ENCODE results near the gene ZNF814. TPM values are rescaled to one million over a fixed set of nuclear protein-coding genes. Genes with fewer than 3 reads are reported as not detected.
"Not testable (repeated sequence)": the region's sequence is repeated elsewhere in the genome, so short reads cannot be mapped to it uniquely, and the experiment has no call there.

The ZNF814 gene
- total and polyA plus RNA-seq, 4 experiments from 2014 or later = 9.3 to 35.3 (median 26.2) TPM

DNA sequence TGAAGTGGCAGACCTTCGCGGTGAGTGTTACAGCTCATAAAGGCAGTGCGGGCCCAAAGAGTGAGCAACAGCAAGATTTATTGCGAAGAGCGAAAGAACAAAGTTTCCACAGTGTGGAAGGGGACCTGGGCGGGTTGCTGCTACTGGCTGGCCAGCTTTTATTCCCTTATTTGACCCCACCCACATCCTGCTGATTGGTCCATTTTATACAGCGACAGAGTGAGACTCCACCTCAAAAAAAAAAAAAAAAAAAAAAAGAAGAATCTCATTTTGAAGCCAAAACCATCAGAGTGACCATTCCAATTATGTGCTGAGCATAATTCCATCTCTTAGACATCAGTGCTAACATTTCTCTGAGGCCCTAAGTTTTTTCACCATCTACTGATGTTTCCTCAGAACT is 72.2 kb downstream of the ZNF814 start:
- H3K4me3 Mint-ChIP-seq = peak overlapping the region in 1 of 8 donors; percentile 20
- Histone ChIP-seq H3K27me3 (ENCODE audit: insufficient read depth, low read length) (no peaks in the 10 kb centered on the region), H3K36me3 (ENCODE audit: insufficient read depth, low read length) (no peaks in the 10 kb centered on the region), H3K9me3 (ENCODE audit: control insufficient read depth in 1 of 2, low read length in 2 of 2) (no peaks in the 10 kb centered on the region), H3K4me1 (ENCODE audit: insufficient read depth, low read length) (peaks cover 39% of the 10 kb centered on the region), H3K4me3 (ENCODE audit: low read length in 2 of 2) (no peak overlapping the region), H3K27ac (ENCODE audit: low read depth, low read length) (no peak overlapping the region)
- H3K4me1 Mint-ChIP-seq = peaks cover 47 to 75% (median 57%) of the 10 kb centered on the region in 4 donors
- H3K9me3 Mint-ChIP-seq = no peaks in the 10 kb centered on the region
- no peaks in the 10 kb centered on the region for H3K27me3 Mint-ChIP-seq
- H3K27ac Mint-ChIP-seq = peak overlapping the region in 2 of 7 donors; percentile 10 to 12
- no peak for DNase-seq
- ChIA-PET CTCF (ENCODE audit: partially characterized antibody) (no interaction called here), POLR2A (ENCODE audit: partially characterized antibody) (no interaction called here)
- intact Hi-C loops (cut with micrococcal nuclease) = loop anchor here (5.0 kb wide), 1 partner anchor 89 kb away; the partner anchor contains the start of gene ZNF671
- H3K36me3 Mint-ChIP-seq = peaks cover 4 to 29% of the 10 kb centered on the region in 2 donors

DNA sequence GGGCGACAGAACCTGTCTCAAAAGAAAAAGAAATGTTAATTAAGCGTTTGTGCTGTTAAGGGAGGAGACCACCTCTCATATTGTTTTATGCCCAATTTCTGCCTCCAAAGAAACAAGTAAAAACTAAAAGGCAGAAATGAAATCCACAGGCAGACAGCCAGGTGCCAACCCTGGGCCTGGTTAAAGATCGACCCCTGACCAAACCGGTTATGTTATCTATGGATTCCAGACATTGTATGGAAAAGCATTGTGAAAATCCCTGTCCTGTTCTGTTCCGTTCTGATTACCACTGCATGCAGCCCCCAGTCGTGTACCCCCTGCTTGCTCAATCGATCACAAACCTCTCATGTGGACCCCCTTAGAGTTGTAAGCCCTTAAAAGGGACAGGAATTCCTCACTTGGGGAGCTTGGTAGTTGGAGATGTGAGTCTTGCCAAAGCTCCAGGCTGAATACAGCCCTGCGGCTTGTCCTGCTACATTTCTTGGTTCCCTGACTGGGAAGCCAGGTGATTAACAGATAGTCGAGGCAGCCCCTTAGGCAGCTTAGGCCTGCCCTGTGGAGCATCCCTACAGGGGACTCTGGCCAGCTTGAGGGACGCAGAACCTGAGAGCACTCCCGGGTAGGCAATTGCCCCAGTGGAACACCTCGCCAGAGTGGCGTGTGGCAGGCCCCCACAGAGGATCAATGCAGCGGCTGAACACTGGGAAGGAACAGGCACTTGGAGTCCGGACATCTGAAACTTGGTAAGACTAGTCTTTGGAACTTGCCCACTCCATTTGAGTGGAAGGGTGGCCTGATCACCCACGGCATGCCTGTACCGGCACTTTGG is 73.4 kb downstream of the ZNF814 start:
- ChIA-PET POLR2A (ENCODE audit: partially characterized antibody) (interaction anchor here (0.6 to 1.4 kb wide), 12 partner anchors 14 to 328 kb away, joined by 3 to 8 read pairs (median 4); partner anchors contain the start of genes ZNF134, ZNF211, ZNF417 and ZNF419), CTCF (ENCODE audit: partially characterized antibody) (no interaction called here)
- intact Hi-C loops (cut with micrococcal nuclease) = loop anchor here (1.0 to 5.0 kb wide), 3 partner anchors 47 to 88 kb away; partner anchors contain the start of genes ZNF586, ZNF671 and ZNF776
- H3K4me1 ChIP-seq (ENCODE audit: insufficient read depth, low read length) = peaks cover 34% of the 10 kb centered on the region
- Mint-ChIP-seq H3K4me3 (peak overlapping the region; percentile 86 to 99 (median 96)), H3K27me3 (no peaks in the 10 kb centered on the region), H3K4me1 (peaks cover 41 to 63% (median 49%) of the 10 kb centered on the region in 4 donors), H3K9me3 (no peaks in the 10 kb centered on the region), H3K27ac (peak overlapping the region; percentile 88 to 98 (median 96)), H3K36me3 (peaks cover 8 to 27% of the 10 kb centered on the region in 2 donors)
- no peak for DNase-seq
- H3K4me3 ChIP-seq (ENCODE audit: low read length in 2 of 2) = peak overlapping the region in 1 of 2 donors; percentile 83
- peak overlapping the region; percentile 85 for H3K27ac ChIP-seq (ENCODE audit: low read depth, low read length)
- H3K36me3 ChIP-seq (ENCODE audit: insufficient read depth, low read length) = no peaks in the 10 kb centered on the region
- H3K9me3 ChIP-seq (ENCODE audit: control insufficient read depth in 1 of 2, low read length in 2 of 2) = no peaks in the 10 kb centered on the region
- no peaks in the 10 kb centered on the region for H3K27me3 ChIP-seq (ENCODE audit: insufficient read depth, low read length)

DNA sequence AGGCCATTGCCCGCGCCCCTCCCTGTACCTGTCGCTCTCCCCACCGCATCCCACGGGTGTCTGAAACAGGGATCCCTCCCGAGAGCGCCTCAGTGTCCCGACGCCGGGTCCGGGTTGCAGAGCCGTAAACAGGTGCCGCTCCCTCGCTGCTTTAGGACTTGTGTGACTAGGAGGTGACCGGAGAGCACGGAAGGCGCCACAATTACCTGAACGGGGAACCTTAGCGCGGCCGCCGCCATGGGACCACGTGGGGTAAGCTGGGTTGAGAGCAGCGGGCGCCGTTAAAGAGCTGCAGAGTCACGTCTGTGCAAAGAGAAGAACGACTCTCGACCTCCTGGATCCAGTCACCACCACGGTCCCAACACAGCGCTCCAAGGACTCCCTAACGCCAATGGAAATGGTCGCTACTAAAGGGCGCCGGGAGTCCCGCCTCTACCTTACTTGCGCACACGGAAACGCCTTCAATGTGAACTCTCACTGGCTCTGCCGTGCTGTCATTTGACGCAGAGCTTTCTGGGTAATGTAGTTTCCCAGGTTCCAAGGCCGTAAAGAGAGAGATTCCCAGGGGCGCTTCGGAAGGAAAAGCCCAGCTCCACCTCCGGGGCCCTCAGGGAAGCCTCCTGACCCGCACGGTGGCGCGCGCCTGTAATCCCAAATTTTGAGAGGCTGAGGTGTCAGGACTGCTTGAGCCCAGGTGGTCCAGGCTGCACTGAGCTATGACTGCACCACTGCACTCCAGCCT is 74.2 kb downstream of the ZNF814 start, which contains the start of gene ZNF552:
Gene ZNF552, minus strand, starts transcription at position 409 of the 742 bp plus-strand sequence. Its CDS starts 170 bp downstream, at position 239.
- peaks cover 2% of the 10 kb centered on the region for H3K36me3 ChIP-seq (ENCODE audit: insufficient read depth, low read length)
- H3K4me1 Mint-ChIP-seq = peaks cover 34 to 55% (median 46%) of the 10 kb centered on the region in 4 donors
- H3K27ac ChIP-seq (ENCODE audit: low read depth, low read length) = peak within 1 kb of the TSS; percentile 85
- CTCF ChIA-PET (ENCODE audit: partially characterized antibody) = interaction anchor here (0.9 kb wide), 1 partner anchor 12 kb away, joined by 3 read pairs; no protein-coding TSS in a partner anchor
- H3K4me3 Mint-ChIP-seq = peak within 1 kb of the TSS; percentile 86 to 99 (median 96)
- H3K9me3 ChIP-seq (ENCODE audit: control insufficient read depth in 1 of 2, low read length in 2 of 2) = no peaks in the 10 kb centered on the region
- peak within 1 kb of the TSS; percentile 88 to 98 (median 96) for H3K27ac Mint-ChIP-seq
- DNase-seq = peak; percentile 77 to 90 (median 79)
- H3K27me3 Mint-ChIP-seq = no peaks in the 10 kb centered on the region
- intact Hi-C loops (cut with micrococcal nuclease) = loop anchor here (1.0 to 5.0 kb wide), 3 partner anchors 46 to 87 kb away; partner anchors contain the start of genes ZNF586, ZNF671 and ZNF776
- no peaks in the 10 kb centered on the region for H3K27me3 ChIP-seq (ENCODE audit: insufficient read depth, low read length)
- POLR2A ChIA-PET (ENCODE audit: partially characterized antibody) = interaction anchor here (0.6 to 1.4 kb wide), 12 partner anchors 13 to 327 kb away, joined by 3 to 8 read pairs (median 4); partner anchors contain the start of genes ZNF134, ZNF211, ZNF417 and ZNF419
- peak within 1 kb of the TSS; percentile 83 to 86 for H3K4me3 ChIP-seq (ENCODE audit: low read length in 2 of 2)
- H3K9me3 Mint-ChIP-seq = no peaks in the 10 kb centered on the region
- H3K36me3 Mint-ChIP-seq = peaks cover 12 to 28% of the 10 kb centered on the region in 2 donors
- H3K4me1 ChIP-seq (ENCODE audit: insufficient read depth, low read length) = peaks cover 28% of the 10 kb centered on the region

DNA sequence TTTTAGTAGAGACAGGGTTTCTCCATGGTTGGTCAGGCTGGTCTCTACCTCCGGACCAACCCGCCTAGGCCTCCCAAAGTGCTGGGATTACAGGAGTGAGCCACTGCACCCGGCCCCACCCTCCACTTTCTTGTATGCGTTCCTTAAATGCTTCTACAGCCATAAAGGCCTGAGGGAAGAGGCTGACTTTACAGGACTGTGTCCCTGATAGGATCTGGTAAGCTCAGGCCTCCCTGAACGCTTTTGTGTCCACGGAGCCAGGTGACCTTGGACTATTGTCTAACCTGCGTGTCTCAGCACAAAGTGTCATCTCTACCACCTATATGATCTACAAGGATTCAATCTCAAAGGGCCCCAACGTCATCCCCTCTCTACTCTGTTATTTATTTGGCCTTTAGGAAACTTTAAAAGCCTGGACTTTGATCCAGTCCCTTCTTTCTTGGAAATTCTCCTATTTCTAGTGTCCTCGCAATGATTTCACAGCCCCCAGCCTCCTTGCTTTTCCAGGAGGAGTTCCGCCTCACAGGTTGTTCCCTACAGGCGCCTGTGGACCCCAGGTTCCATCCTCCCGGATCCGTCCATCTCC is 74.8 kb downstream of the ZNF814 start:
- Mint-ChIP-seq H3K4me3 (peak overlapping the region; percentile 86 to 99 (median 96)), H3K36me3 (peaks cover 19 to 31% of the 10 kb centered on the region in 2 donors), H3K4me1 (peaks cover 32 to 55% (median 45%) of the 10 kb centered on the region in 4 donors), H3K27ac (peak overlapping the region; percentile 88 to 98 (median 96)), H3K9me3 (no peaks in the 10 kb centered on the region), H3K27me3 (no peaks in the 10 kb centered on the region)
- no peaks in the 10 kb centered on the region for H3K27me3 ChIP-seq (ENCODE audit: insufficient read depth, low read length)
- DNase-seq = no peak
- no peaks in the 10 kb centered on the region for H3K9me3 ChIP-seq (ENCODE audit: control insufficient read depth in 1 of 2, low read length in 2 of 2)
- POLR2A ChIA-PET (ENCODE audit: partially characterized antibody) = interaction anchor here (0.6 to 1.4 kb wide), 6 partner anchors 12 to 188 kb away, joined by 3 to 8 read pairs (median 4); partner anchors contain the start of genes ZNF586, ZNF587, ZNF606 and ZNF776
- H3K36me3 ChIP-seq (ENCODE audit: insufficient read depth, low read length) = peaks cover 5% of the 10 kb centered on the region
- H3K4me1 ChIP-seq (ENCODE audit: insufficient read depth, low read length) = peaks cover 28% of the 10 kb centered on the region
- intact Hi-C loops (cut with micrococcal nuclease) = loop anchor here (2.0 kb wide), 1 partner anchor 45 kb away; the partner anchor contains the start of gene ZNF586
- CTCF ChIA-PET (ENCODE audit: partially characterized antibody) = interaction anchor here (0.9 kb wide), 1 partner anchor 13 kb away, joined by 3 read pairs; no protein-coding TSS in a partner anchor
- peak overlapping the region; percentile 85 for H3K27ac ChIP-seq (ENCODE audit: low read depth, low read length)
- H3K4me3 ChIP-seq (ENCODE audit: low read length in 2 of 2) = peak overlapping the region; percentile 83 to 86

DNA sequence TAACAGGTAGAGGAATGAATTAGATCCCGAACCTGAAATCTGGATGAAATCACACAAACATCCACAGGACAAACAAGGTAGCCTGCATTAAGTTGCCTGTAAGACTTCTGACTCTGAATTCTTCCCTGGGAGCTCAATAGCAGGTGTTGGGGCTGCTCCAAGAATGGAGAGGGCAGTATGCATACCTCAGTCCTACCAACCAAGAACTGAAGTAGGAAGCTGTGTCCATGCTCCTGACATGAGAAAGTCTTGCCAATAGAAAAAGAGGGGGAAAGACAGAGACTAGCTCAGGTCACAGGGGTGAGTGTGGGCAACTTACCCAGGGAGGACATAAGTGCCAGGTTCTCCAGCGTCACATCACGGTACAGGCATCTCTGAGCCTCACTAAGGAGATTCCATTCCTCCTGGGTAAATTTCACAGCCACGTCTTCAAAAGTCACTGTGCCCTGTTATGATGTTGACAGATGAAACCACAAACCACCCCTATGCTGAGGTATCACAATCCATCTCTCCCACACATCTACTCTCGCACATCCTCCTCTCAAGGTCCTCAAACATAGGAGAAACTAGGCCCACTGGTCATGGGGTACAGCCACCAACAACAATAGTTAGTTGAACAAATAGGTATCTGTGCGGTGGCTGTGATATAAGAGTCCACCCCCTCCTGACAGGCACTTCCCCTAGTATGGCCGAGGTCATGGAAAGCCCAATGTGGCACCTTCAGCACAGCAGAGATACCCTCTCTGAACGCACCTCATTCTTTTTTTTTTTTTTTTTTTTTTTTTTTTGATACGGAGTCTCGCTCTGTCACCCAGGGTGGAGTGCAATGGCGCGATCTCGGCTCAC is 75.6 kb downstream of the ZNF814 start:
- H3K9me3 ChIP-seq (ENCODE audit: control insufficient read depth in 1 of 2, low read length in 2 of 2); H3K27me3 Mint-ChIP-seq; H3K27me3 ChIP-seq (ENCODE audit: insufficient read depth, low read length); H3K4me3 ChIP-seq (ENCODE audit: low read length in 2 of 2); H3K9me3 Mint-ChIP-seq; H3K27ac ChIP-seq (ENCODE audit: low read depth, low read length); H3K36me3 ChIP-seq (ENCODE audit: insufficient read depth, low read length); CTCF ChIA-PET (ENCODE audit: partially characterized antibody); intact Hi-C loops (cut with micrococcal nuclease); DNase-seq: not testable (repeated sequence)
- peaks cover 24% of the 10 kb centered on the region for H3K4me1 ChIP-seq (ENCODE audit: insufficient read depth, low read length)
- POLR2A ChIA-PET (ENCODE audit: partially characterized antibody) = interaction anchor here (0.6 to 1.4 kb wide), 2 partner anchors 36 to 66 kb away, joined by 3 to 4 read pairs; partner anchors contain the start of genes ZNF587 and ZNF776
- peaks cover 28 to 56% (median 41%) of the 10 kb centered on the region in 4 donors for H3K4me1 Mint-ChIP-seq
- H3K27ac Mint-ChIP-seq = peak overlapping the region; percentile 68 to 95 (median 76)
- H3K4me3 Mint-ChIP-seq = peak overlapping the region; percentile 60 to 81 (median 77)
- peaks cover 19 to 39% of the 10 kb centered on the region in 2 donors for H3K36me3 Mint-ChIP-seq

DNA sequence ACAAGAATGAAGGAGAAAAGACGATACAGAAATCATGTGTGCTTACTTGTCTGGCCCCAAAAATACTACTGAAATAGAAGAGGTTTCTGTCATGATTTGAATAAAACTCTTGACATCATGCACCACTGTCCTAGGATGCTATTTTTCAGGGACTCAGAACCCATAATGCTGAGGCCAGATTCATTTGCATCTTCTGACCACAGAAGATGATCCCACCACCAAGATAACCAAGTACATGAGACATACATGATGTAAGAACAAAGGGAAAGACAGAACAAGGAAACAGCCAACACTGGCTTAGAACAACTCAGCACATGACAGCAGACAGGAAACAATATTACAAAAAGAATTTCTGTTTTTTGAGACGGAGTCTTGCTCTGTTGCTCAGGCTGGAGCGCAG is 76.6 kb downstream of the ZNF814 start:
- H3K4me1 Mint-ChIP-seq = peaks cover 27 to 56% (median 40%) of the 10 kb centered on the region in 4 donors
- POLR2A ChIA-PET (ENCODE audit: partially characterized antibody) = no interaction called here

More for the DNA sequence above, 76.6 kb downstream of the ZNF814 start:
- peaks cover 24% of the 10 kb centered on the region for H3K4me1 ChIP-seq (ENCODE audit: insufficient read depth, low read length)
- H3K9me3 Mint-ChIP-seq = no peaks in the 10 kb centered on the region
- no peaks in the 10 kb centered on the region for H3K9me3 ChIP-seq (ENCODE audit: control insufficient read depth in 1 of 2, low read length in 2 of 2)
- no peak overlapping the region for H3K27ac ChIP-seq (ENCODE audit: low read depth, low read length)
- H3K36me3 ChIP-seq (ENCODE audit: insufficient read depth, low read length) = peaks cover 17% of the 10 kb centered on the region
- DNase-seq = no peak
- intact Hi-C loops (cut with micrococcal nuclease) = no loop called here
- H3K4me3 ChIP-seq (ENCODE audit: low read length in 2 of 2) = no peak overlapping the region
- H3K4me3 Mint-ChIP-seq = peak overlapping the region in 6 of 8 donors; percentile 10 to 55 (median 16)
- H3K27me3 Mint-ChIP-seq = no peaks in the 10 kb centered on the region
- H3K27me3 ChIP-seq (ENCODE audit: insufficient read depth, low read length) = no peaks in the 10 kb centered on the region
- peak overlapping the region in 3 of 7 donors; percentile 71 to 95 (median 76) for H3K27ac Mint-ChIP-seq
- CTCF ChIA-PET (ENCODE audit: partially characterized antibody) = no interaction called here
- H3K36me3 Mint-ChIP-seq = peaks cover 25 to 47% of the 10 kb centered on the region in 2 donors
